Cardiac muscle cell (in vitro differentiated cells and primary cell): ENCODE measurements around the gene MTX1. TPM values are rescaled to one million over a fixed set of nuclear protein-coding genes. Genes with fewer than 3 reads are reported as not detected.

Experiments used
- DNase-seq, 2 donors: peaks; one replicate each; pipeline versions ENCODE4 v3.0.0 to v3.0.0-alpha.2; 2010 to 2017; ENCODE audit warnings: low read depth in 1 of 2, low spot score in 1 of 2
- H3K27ac ChIP-seq: fragments of 200-600 bp; sonication (generic); 2 replicates; pipeline ENCODE4 v1.5.1; 2016
- H3K27me3 ChIP-seq: fragments of 200-600 bp; sonication (generic); 2 replicates; pipeline ENCODE4 v1.6.0; 2016; ENCODE audit warnings: control low read depth
- H3K36me3 ChIP-seq: fragments of 200-600 bp; sonication (generic); 2 replicates; pipeline ENCODE4 v1.5.1; 2016; ENCODE audit warnings: control low read depth
- H3K4me1 ChIP-seq: fragments of 200-600 bp; sonication (generic); 2 replicates; pipeline ENCODE4 v1.8.1; 2017; ENCODE audit warnings: low read depth, mild to moderate bottlenecking, mixed run types
- H3K4me3 ChIP-seq: fragments of 200-600 bp; sonication (generic); 2 replicates; pipeline ENCODE4 v1.5.1; 2016; ENCODE audit warnings: mild to moderate bottlenecking
- H3K9me3 ChIP-seq: fragments of 200-600 bp; sonication (generic); 2 replicates; pipeline ENCODE4 v1.5.1; 2017; ENCODE audit warnings: low read depth, mild to moderate bottlenecking, control low read depth
- CTCF ChIP-seq: IDR thresholded peaks from 2 replicates; pipeline ENCODE4 v1.5.1; 2012; ENCODE audit warnings: low read depth, mild to moderate bottlenecking, low read length
- polyA plus RNA-seq: library from polyadenylated mRNA; unstranded; fragments of >200 nt; fragmentation: Nextera tagmentation; extraction: Ambion mirVana; gene quantifications from 2 replicates; pipeline ENCODE4 v1.2.1, GENCODE V29; 2016
- total RNA-seq: library from RNA; depleted of rRNA; stranded (reverse); fragments of >200 nt; gene quantifications from 2 replicates; pipeline ENCODE4 v1.2.3, GENCODE V29; 2016

Gene MTX1
- total and polyA plus RNA-seq, 2 experiments from 2014 or later = 24.7 to 31.9 TPM

DNA sequence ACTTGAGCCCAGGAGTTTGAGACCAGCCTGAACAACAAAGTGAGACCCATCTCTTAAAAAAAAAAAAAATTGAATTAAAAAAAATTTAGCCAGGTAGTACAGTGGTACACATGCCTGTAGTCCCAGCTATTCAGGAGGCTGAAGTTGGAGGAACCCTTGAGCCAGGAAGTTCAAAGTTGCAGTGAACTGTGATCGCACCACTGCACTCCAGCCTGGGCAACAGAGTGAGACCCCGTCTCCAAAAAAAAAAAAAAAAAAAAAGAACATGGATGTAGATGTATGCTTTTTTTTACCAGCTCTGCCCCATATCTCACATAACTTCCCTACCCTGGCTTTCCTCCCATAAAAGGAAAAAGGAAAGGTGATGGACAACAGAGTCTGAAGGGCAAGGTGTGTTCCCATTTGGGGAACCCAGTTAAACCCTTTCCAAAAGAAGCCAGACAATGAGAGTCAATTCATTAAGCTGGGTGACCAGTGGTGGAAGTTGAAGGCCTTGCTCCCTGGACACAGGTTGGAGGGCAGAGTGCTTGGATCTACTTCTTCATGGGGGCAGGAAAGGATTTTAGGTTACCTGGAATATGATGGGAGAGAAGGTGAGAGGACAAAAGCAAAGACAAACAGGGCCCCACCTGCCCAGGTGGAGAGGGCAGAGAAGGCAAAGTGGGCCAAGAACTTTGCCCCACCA lies 38.3 kb upstream of the MTX1 start:
- Histone ChIP-seq H3K27ac (no peak overlapping the region), H3K9me3 (no peaks in the 10 kb centered on the region), H3K27me3 (peaks cover 6% of the 10 kb centered on the region), H3K36me3 (peaks cover 3% of the 10 kb centered on the region), H3K4me1 (peaks cover 5% of the 10 kb centered on the region), H3K4me3 (no peak overlapping the region)
- no peak for DNase-seq
- no peak for TF ChIP-seq CTCF

DNA sequence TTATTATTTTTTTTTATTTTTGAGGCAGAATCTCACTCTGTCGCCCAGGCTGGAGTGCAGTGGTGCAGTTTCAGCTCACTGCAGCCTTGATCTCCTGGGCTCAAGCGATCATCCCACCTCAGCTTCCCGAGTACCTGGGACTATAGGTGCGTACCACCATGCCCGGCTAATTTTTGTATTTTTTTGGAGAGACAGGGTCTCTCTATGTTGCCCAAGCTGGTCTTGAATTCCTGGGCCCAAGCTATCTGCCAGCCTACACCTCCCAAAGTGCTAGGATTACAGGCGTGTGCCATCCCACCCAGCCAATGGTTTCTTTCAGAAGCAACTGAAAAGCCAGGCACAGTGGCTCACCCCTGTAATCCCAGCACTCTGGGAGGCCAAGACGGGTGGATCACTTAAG lies 37.7 kb upstream of the MTX1 start:
- TF ChIP-seq CTCF = no peak
- H3K4me1 ChIP-seq = peaks cover 5% of the 10 kb centered on the region
- peaks cover 3% of the 10 kb centered on the region for H3K36me3 ChIP-seq
- no peak for DNase-seq
- no peak overlapping the region for H3K4me3 ChIP-seq
- peaks cover 6% of the 10 kb centered on the region for H3K27me3 ChIP-seq
- H3K9me3 ChIP-seq = no peaks in the 10 kb centered on the region
- H3K27ac ChIP-seq = no peak overlapping the region

- H3K27ac ChIP-seq = peak overlapping the region; percentile 87
- peak overlapping the region; percentile 74 for H3K4me3 ChIP-seq
- peaks cover 6% of the 10 kb centered on the region for H3K27me3 ChIP-seq
- H3K4me1 ChIP-seq = peaks cover 5% of the 10 kb centered on the region
- no peak for DNase-seq
- H3K9me3 ChIP-seq = no peaks in the 10 kb centered on the region
- TF ChIP-seq CTCF = no peak
- peaks cover 3% of the 10 kb centered on the region for H3K36me3 ChIP-seq
Measured at GRCh38 chr1:155171836-155172731, 36.4 kb upstream of the MTX1 start.

GRCh38 chr1:155172732-155173477 lies 35.6 kb upstream of the MTX1 start, which contains the start of gene KRTCAP2:
Gene KRTCAP2 (minus strand): TSS chr1:155173304. CDS start chr1:155173224, 80 bp downstream.
- Histone ChIP-seq H3K36me3 (peaks cover 3% of the 10 kb centered on the region), H3K27ac (peak within 1 kb of the TSS; percentile 87), H3K27me3 (peaks cover 6% of the 10 kb centered on the region), H3K4me1 (peaks cover 5% of the 10 kb centered on the region), H3K9me3 (no peaks in the 10 kb centered on the region), H3K4me3 (peak within 1 kb of the TSS; percentile 74)
- peak; percentile 96 to 97 for DNase-seq
- TF ChIP-seq CTCF = peak; percentile 93
